ENCODE measurements around the gene CORIN. TPM values are rescaled to one million over a fixed set of nuclear protein-coding genes. Genes with fewer than 3 reads are reported as not detected.

CORIN gene
- total RNA-seq, 2 donors from 2014 or later, result 0.26 to 0.41 TPM

- no peaks in the 10 kb centered on the region for H3K36me3 Mint-ChIP-seq (ENCODE audit: low read depth)
- no peaks in the 10 kb centered on the region for H3K4me1 Mint-ChIP-seq
- no peak overlapping the region for H3K27ac Mint-ChIP-seq
- H3K4me3 Mint-ChIP-seq, result no peak overlapping the region
- no peak for ATAC-seq (replicated peaks)
- H3K27me3 Mint-ChIP-seq, result peaks cover 14% of the 10 kb centered on the region
- no peaks in the 10 kb centered on the region for H3K9me3 Mint-ChIP-seq
These were observed 20.6 kb downstream of the CORIN start for GRCh38 chr4:47817275-47817674.

DNA sequence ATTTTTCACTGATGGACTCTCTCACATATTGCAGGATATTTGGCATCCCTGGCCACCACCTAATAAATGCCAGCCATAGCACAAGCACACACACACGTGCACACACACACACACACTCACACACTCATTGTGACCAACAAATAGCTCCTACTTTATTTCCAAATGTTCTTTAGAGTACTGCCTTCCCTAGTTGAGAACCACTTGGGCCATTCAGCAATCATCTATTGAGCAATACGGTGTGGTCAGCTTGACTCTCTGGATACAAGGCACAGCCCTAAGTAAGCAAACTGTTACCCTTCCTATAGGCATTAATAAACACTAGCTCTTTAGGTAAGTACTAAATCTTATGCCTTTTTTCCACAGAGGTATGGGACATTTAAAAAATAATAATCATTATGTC lies 21.1 kb downstream of the CORIN start:
- H3K36me3 Mint-ChIP-seq (ENCODE audit: low read depth), result no peaks in the 10 kb centered on the region
- no peaks in the 10 kb centered on the region for H3K4me1 Mint-ChIP-seq
- no peak overlapping the region for H3K27ac Mint-ChIP-seq
- no peaks in the 10 kb centered on the region for H3K9me3 Mint-ChIP-seq
- peaks cover 12% of the 10 kb centered on the region for H3K27me3 Mint-ChIP-seq
- ATAC-seq (replicated peaks), result no peak
- H3K4me3 Mint-ChIP-seq, result no peak overlapping the region

DNA sequence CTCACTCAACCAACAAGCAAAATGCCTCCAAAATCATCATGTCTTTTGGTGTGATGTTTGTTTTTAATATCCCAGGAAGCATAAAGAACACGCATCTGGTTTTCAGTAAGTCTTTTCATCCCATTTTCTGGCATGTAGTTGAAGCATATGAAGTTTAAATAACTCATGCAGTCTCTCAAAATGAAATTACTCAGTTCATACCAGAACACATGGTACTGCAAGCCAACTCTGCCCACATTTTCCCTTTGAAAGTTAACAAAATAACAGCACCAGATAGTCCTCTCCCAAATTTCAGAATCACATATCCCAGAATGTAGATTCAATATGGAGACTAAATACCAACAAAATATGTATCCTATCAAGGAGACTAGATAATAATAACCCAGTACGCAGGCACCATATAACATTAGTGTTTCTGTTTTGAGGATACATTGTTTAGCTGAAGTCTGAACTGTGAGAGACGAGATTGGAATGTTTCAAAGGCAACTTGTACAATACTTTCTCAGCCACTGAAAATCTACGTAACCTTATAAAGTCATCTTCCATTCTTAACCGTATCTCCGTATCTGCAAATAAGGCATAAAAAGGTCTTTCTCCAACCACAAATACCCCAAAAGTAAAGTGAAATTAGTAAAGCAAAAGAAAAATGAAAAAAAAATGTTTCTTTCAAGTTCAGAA lies 23.1 kb downstream of the CORIN start:
- Mint-ChIP-seq H3K36me3 (ENCODE audit: low read depth) (no peaks in the 10 kb centered on the region), H3K27ac (no peak overlapping the region), H3K9me3 (no peaks in the 10 kb centered on the region), H3K27me3 (peaks cover 20% of the 10 kb centered on the region), H3K4me1 (no peaks in the 10 kb centered on the region), H3K4me3 (no peak overlapping the region)
- ATAC-seq (replicated peaks), result no peak

GRCh38 chr4:47809654-47810203 lies 28.1 kb downstream of the CORIN start:
- Mint-ChIP-seq H3K27ac (no peak overlapping the region), H3K27me3 (peaks cover 21% of the 10 kb centered on the region), H3K4me3 (no peak overlapping the region), H3K36me3 (ENCODE audit: low read depth) (no peaks in the 10 kb centered on the region), H3K4me1 (no peaks in the 10 kb centered on the region), H3K9me3 (no peaks in the 10 kb centered on the region)
- ATAC-seq (replicated peaks), result no peak

- Mint-ChIP-seq H3K27me3 (peaks cover 6% of the 10 kb centered on the region), H3K4me3 (no peak overlapping the region), H3K36me3 (ENCODE audit: low read depth) (no peaks in the 10 kb centered on the region), H3K4me1 (no peaks in the 10 kb centered on the region), H3K27ac (no peak overlapping the region), H3K9me3 (no peaks in the 10 kb centered on the region)
- ATAC-seq (replicated peaks), result no peak
These were observed 33.3 kb downstream of the CORIN start for GRCh38 chr4:47804598-47804997.

DNA sequence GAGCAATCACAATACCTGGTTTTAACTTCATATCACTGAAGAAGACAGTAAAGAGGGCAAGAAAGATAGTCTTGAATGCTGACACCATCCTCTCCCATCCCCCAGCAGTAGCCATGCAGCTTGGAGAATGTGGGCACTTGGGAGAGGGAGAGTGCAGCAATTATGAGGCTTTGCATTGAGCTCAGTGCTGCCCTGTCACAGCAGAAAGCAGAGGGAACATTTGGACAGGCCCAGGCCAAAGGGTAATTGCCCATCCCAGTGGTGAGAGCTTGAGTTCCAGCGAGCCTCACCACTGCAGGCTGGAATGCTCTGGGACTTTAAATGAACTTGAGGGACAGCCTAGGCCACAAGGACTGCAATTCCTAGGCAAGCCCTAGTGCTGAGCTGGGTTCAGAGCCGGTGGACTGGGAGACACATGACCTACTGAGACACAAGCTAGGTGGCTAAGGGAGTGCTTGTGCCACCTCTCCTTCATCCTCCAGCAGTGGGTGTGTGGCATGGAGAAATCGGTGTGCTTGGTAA lies 36.3 kb downstream of the CORIN start:
- no peaks in the 10 kb centered on the region for H3K9me3 Mint-ChIP-seq

DNA sequence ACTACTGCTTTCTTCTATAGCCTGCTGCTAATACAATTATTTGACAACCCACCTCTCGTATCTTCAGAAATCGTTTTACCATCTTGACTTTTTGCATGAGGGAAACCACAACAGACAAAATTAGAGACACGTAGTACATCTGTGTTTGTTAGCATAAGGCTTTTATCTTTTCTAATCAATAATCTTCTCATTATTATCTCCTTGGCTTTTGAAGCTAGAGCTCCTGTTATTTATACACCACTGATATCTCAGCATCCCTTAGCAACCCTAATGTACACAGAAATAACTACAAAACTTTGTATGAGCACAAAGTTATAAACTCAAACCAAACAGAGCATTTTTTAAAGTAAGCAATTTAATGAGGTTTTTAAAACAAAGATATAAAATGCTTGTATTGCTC lies 39.7 kb downstream of the CORIN start:
- Mint-ChIP-seq H3K27me3 (peaks cover 12% of the 10 kb centered on the region), H3K9me3 (no peaks in the 10 kb centered on the region), H3K4me1 (no peaks in the 10 kb centered on the region), H3K27ac (no peak overlapping the region), H3K36me3 (ENCODE audit: low read depth) (no peaks in the 10 kb centered on the region), H3K4me3 (no peak overlapping the region)
- no peak for ATAC-seq (replicated peaks)

More for the DNA sequence above, 36.3 kb downstream of the CORIN start:
- Mint-ChIP-seq H3K4me3 (no peak overlapping the region), H3K27ac (no peak overlapping the region), H3K4me1 (no peaks in the 10 kb centered on the region), H3K27me3 (peaks cover 6% of the 10 kb centered on the region), H3K36me3 (ENCODE audit: low read depth) (no peaks in the 10 kb centered on the region)
- no peak for ATAC-seq (replicated peaks)

DNA sequence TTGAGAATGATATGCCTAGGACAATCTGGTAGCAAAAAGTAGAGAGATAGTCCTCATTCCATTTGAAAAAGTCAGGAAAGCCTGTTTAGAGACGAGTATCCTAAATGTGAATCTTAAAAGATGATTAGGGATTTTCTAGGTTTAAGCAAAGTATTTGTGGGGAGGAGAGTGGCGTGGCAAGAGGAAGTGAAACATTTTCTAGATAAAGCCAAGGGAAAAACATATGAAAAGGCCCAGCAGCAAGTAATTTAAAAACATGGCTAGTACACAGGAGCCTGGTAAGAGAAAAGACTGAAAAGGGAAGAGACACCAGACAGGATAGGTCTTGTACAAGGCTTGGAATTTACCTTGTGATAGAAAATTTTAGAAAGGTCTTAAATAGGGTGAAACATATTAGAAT lies 45.9 kb downstream of the CORIN start:
- H3K27ac Mint-ChIP-seq, result no peak overlapping the region
- no peaks in the 10 kb centered on the region for H3K4me1 Mint-ChIP-seq
- H3K4me3 Mint-ChIP-seq, result no peak overlapping the region
- H3K9me3 Mint-ChIP-seq, result no peaks in the 10 kb centered on the region
- H3K27me3 Mint-ChIP-seq, result peaks cover 10% of the 10 kb centered on the region
- ATAC-seq (replicated peaks), result no peak
- no peaks in the 10 kb centered on the region for H3K36me3 Mint-ChIP-seq (ENCODE audit: low read depth)

- H3K4me3 Mint-ChIP-seq, result no peak overlapping the region
- H3K4me1 Mint-ChIP-seq, result no peaks in the 10 kb centered on the region
- H3K27me3 Mint-ChIP-seq, result peaks cover 7% of the 10 kb centered on the region
- H3K9me3 Mint-ChIP-seq, result no peaks in the 10 kb centered on the region
- no peaks in the 10 kb centered on the region for H3K36me3 Mint-ChIP-seq (ENCODE audit: low read depth)
- H3K27ac Mint-ChIP-seq, result no peak overlapping the region
- ATAC-seq (replicated peaks), result no peak
These were observed 47.8 kb downstream of the CORIN start for GRCh38 chr4:47790105-47790504.

DNA sequence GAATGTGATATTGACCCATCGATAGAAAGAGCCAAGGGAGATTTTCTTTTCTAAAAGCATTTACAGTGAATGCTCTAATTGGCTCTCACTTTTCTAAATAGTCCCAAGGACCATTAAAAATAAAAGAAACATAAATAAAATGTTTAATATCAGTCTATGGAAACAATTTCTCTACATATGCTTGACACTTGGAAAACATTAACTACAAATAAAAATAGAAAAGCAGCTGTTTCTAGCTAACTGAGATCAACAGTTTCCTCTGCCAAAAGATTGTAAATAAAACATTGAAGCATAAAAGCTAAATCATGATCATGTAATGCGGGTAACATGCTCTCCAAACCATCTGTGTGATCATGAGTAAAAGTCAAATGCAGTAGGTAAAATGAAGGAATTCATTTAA lies 49.7 kb downstream of the CORIN start:
- Mint-ChIP-seq H3K4me1 (no peaks in the 10 kb centered on the region), H3K9me3 (no peaks in the 10 kb centered on the region), H3K4me3 (no peak overlapping the region), H3K27me3 (peaks cover under 1% of the 10 kb centered on the region), H3K36me3 (ENCODE audit: low read depth) (no peaks in the 10 kb centered on the region), H3K27ac (no peak overlapping the region)
- no peak for ATAC-seq (replicated peaks)

DNA sequence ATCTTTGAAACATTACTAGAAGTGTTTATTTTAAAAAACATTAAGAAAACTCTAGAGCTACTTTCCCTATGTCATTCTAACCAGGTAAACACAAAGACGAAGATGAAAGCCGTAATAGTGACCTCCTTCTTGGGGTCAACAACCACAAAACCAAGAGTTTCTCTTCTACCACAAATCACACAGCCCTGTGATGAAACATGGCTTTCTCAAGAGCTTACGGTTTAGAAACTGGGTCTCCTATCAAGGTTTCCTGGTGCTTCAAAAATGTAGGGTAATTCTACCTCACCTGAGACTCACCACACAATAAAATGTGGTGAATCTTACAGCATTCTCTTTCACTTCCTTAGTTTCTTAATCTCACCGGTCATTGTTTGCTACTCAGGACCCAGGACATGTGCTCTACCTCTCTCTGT lies 50.9 kb downstream of the CORIN start:
- Mint-ChIP-seq H3K27ac (no peak overlapping the region), H3K27me3 (no peaks in the 10 kb centered on the region), H3K9me3 (no peaks in the 10 kb centered on the region), H3K36me3 (ENCODE audit: low read depth) (no peaks in the 10 kb centered on the region), H3K4me1 (no peaks in the 10 kb centered on the region), H3K4me3 (no peak overlapping the region)
- ATAC-seq (replicated peaks), result no peak

DNA sequence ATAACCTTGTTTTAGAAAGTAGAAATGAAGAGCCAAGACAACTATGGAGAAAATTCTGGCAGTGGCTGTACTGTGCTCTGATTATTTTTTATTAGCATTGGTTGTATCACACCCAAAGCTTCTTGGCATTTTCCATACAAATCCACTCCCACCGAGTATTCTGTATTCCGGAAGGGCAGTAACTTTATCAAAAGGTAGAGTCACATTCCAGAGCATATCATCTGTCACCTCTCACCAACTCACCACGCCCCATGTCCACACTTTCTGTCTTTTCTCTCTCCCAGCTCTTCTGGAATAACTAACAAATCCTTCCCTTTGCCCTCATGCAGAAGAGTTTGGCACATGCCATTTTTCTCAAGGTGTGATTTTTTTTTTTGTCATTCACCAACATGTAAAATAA lies 52.7 kb downstream of the CORIN start:
- H3K36me3 Mint-ChIP-seq (ENCODE audit: low read depth), result no peaks in the 10 kb centered on the region
- no peak overlapping the region for H3K4me3 Mint-ChIP-seq
- no peak for ATAC-seq (replicated peaks)
- no peaks in the 10 kb centered on the region for H3K4me1 Mint-ChIP-seq
- H3K27ac Mint-ChIP-seq, result no peak overlapping the region
- peaks cover 5% of the 10 kb centered on the region for H3K27me3 Mint-ChIP-seq
- H3K9me3 Mint-ChIP-seq, result no peaks in the 10 kb centered on the region

DNA sequence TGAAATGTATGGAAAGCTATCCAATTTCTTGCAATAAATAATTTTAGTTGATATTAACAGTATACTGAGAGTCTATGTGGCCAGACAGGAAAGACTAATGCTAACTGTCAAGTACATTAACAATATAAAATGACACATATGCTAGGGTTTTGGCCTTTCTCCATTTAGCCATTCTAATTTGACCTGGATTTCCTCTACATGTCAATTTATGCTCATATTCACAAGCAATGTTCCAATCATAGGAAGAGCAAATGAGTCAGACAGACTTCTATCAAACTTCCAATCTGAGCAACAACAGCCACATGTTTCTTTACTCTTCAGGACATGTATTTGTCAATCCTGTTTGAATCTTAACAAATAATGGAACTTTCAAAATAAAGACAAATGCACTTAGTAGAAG lies 53.6 kb downstream of the CORIN start:
- no peak for ATAC-seq (replicated peaks)
- peaks cover 5% of the 10 kb centered on the region for H3K27me3 Mint-ChIP-seq
- no peaks in the 10 kb centered on the region for H3K4me1 Mint-ChIP-seq
- H3K4me3 Mint-ChIP-seq, result no peak overlapping the region
- H3K27ac Mint-ChIP-seq, result no peak overlapping the region
- no peaks in the 10 kb centered on the region for H3K36me3 Mint-ChIP-seq (ENCODE audit: low read depth)
- H3K9me3 Mint-ChIP-seq, result no peaks in the 10 kb centered on the region

- Mint-ChIP-seq H3K27ac (no peak overlapping the region), H3K4me1 (no peaks in the 10 kb centered on the region), H3K4me3 (no peak overlapping the region)
These were observed 61.5 kb downstream of the CORIN start for GRCh38 chr4:47776353-47776752.

GRCh38 chr4:47774079-47774478 lies 63.8 kb downstream of the CORIN start:
- Mint-ChIP-seq H3K27me3 (peaks cover 7% of the 10 kb centered on the region), H3K27ac (no peak overlapping the region), H3K9me3 (no peaks in the 10 kb centered on the region), H3K4me3 (no peak overlapping the region), H3K36me3 (ENCODE audit: low read depth) (no peaks in the 10 kb centered on the region), H3K4me1 (no peaks in the 10 kb centered on the region)
- no peak for ATAC-seq (replicated peaks)

More at GRCh38 chr4:47776353-47776752, 61.5 kb downstream of the CORIN start:
- Mint-ChIP-seq H3K27me3 (peaks cover 10% of the 10 kb centered on the region), H3K9me3 (no peaks in the 10 kb centered on the region), H3K36me3 (ENCODE audit: low read depth) (no peaks in the 10 kb centered on the region)
- no peak for ATAC-seq (replicated peaks)
